ENCODE measurements around the gene SLC8A2. TPM values are rescaled to one million over a fixed set of nuclear protein-coding genes. Genes with fewer than 3 reads are reported as not detected.
A peak's percentile ranks its signal among the peaks of the same experiment; 100 is the strongest.

Gene SLC8A2
- polyA plus RNA-seq, 1 donor (not counting 4 experiments of a cell fraction or from before 2014, with no cell fraction given) = 0.17 TPM

DNA sequence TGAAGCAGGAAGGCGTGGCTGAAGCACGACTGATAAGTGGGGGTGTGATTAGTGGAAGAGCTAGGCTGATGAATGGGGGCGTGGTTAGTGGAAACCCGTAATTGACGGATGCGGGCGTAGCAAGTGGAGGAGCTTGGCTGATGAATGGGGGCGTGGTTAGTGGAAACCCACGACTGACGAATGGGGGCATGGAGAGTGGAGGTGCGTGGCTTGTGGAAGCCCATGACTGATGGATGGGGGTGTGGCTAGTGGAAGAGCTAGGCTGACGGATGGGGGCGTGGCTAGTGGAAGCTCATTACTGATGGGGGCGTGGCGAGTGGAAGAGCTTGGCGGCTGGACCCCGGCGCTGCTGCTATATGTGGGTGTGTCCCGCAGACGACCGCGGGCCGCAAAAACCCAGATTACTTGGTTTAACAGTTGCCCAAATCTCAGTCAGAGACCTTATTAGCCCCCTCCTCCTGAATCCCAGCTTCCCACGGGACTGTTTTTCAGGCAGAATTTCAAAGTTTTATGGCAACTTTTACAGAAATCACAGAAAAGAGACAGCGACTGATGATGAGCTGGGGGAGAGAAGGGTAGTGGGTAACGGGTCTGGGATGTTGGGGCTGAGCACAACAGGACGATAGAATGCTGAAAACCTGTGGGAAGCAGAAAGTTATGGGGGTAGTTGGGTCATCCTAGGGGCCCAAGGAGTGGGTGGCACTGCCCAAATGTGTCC, 43.4 kb downstream of the SLC8A2 start:
- Histone ChIP-seq H3K27me3 (ENCODE audit: control insufficient read depth, extremely low read depth, insufficient read depth, low read length) (peaks cover 20% of the 10 kb centered on the region), H3K9me1 (ENCODE audit: control insufficient read depth, extremely low read depth, insufficient read depth, low read length) (no peaks in the 10 kb centered on the region), H3K4me1 (ENCODE audit: control insufficient read depth, extremely low read depth, insufficient read depth, low read length) (peaks cover 13% of the 10 kb centered on the region), H4K20me1 (ENCODE audit: control insufficient read depth, extremely low read depth, insufficient read depth, low read length) (no peaks in the 10 kb centered on the region), H2AFZ (ENCODE audit: control insufficient read depth, low read length) (peak overlapping the region; percentile 51), H3K4me2 (ENCODE audit: control insufficient read depth, extremely low read depth, insufficient read depth, low read depth, low read length) (peak overlapping the region; percentile 85), H3K36me3 (ENCODE audit: control insufficient read depth in 2 of 2, extremely low read depth in 1 of 2, insufficient read depth in 2 of 2, low read length in 2 of 2) (no peaks in the 10 kb centered on the region), H3K4me3 (ENCODE audit: control insufficient read depth in 2 of 3, extremely low read depth in 1 of 3, insufficient read depth in 2 of 3, low read depth in 1 of 3, low read length in 3 of 3) (peak overlapping the region in 2 of 3 experiments; percentile 49 to 59), H3K27ac (ENCODE audit: control insufficient read depth, insufficient read depth, low read length) (no peak overlapping the region), H3K9ac (ENCODE audit: control insufficient read depth, extremely low read depth, insufficient read depth, low read length) (no peak overlapping the region), H3K79me2 (ENCODE audit: control insufficient read depth, insufficient read depth, low read length) (no peaks in the 10 kb centered on the region), H3K9me3 (ENCODE audit: control insufficient read depth, low read depth, low read length) (no peaks in the 10 kb centered on the region)
- FAIRE-seq (peak; percentile 80), DNase-seq (ENCODE audit: low read depth, low spot score) (peak; percentile 99)
- dilution Hi-C loops (cut with MboI; ENCODE audit: extremely low pct_ligation_motif_present, low sequenced_read_pairs) = no loop called here
- TF ChIP-seq EZH2 (IDR thresholded peaks at IDR 0.05; ENCODE audit: low read length) = no peak
- TF ChIP-seq, protein P1, sequence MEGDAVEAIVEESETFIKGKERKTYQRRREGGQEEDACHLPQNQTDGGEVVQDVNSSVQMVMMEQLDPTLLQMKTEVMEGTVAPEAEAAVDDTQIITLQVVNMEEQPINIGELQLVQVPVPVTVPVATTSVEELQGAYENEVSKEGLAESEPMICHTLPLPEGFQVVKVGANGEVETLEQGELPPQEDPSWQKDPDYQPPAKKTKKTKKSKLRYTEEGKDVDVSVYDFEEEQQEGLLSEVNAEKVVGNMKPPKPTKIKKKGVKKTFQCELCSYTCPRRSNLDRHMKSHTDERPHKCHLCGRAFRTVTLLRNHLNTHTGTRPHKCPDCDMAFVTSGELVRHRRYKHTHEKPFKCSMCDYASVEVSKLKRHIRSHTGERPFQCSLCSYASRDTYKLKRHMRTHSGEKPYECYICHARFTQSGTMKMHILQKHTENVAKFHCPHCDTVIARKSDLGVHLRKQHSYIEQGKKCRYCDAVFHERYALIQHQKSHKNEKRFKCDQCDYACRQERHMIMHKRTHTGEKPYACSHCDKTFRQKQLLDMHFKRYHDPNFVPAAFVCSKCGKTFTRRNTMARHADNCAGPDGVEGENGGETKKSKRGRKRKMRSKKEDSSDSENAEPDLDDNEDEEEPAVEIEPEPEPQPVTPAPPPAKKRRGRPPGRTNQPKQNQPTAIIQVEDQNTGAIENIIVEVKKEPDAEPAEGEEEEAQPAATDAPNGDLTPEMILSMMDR (optimal IDR thresholded peaks at IDR 0.05 in 1 of 3, IDR thresholded peaks at IDR 0.05 in 1 of 3, conservative IDR thresholded peaks at IDR 0.05 in 1 of 3; ENCODE audit: extremely low read depth in 1 of 3, insufficient read depth in 2 of 3, low read length in 3 of 3) = no peak

DNA sequence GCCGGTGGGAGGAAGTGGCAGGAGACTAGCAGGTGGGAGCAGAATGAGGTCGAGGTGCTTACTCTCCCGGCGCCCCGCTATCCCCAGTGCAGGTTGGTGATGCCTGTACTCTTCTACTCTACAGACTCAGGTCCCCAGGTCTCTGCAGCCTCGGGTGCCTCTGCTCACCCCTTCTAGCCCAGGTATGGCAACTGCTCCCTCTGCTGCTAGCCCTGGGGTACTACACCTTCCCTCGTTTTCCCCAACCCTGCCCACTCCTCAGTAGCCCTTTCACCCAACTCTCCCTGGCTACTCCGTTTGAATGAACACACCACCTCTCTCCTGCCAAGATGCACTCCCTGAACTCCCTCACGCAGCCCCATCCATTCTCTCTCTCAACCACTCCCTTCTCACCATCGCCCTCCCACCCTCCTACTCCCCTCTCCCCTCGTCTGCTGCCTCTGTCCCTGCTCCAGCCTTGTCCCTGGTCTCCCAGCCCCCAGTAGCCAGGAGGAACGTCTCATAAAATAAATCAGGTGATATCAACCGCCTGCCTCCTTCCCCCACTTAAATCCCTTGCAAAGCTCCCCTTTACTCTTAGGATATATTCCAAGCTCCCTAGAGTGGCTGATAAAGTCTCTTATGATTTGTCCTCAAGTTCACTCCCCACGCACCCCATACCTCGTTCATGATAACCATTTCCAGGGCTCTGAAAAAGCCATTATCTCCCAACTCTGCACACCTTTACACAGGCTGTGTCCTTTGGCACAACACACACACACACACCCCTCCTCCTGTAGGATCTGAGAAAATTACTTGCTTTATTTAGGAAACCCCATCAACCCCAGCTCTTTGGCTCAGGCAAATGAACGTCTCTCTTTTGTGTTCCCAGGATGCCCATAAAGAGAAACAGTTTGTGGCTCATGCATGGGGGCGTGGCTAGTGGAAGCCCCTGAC, 44.2 kb downstream of the SLC8A2 start:
- peak overlapping the region in 1 of 3 experiments; percentile 59 for H3K4me3 ChIP-seq (ENCODE audit: control insufficient read depth in 2 of 3, extremely low read depth in 1 of 3, insufficient read depth in 2 of 3, low read depth in 1 of 3, low read length in 3 of 3)
- DNase-seq (ENCODE audit: low read depth, low spot score) = no peak
- peak overlapping the region; percentile 85 for H3K4me2 ChIP-seq (ENCODE audit: control insufficient read depth, extremely low read depth, insufficient read depth, low read depth, low read length)
- TF ChIP-seq, protein P1 (optimal IDR thresholded peaks at IDR 0.05 in 1 of 3, IDR thresholded peaks at IDR 0.05 in 1 of 3, conservative IDR thresholded peaks at IDR 0.05 in 1 of 3; ENCODE audit: extremely low read depth in 1 of 3, insufficient read depth in 2 of 3, low read length in 3 of 3) = peak; percentile 96 to 97 (median 97)
- TF ChIP-seq EZH2 (IDR thresholded peaks at IDR 0.05; ENCODE audit: low read length) = no peak
- no peaks in the 10 kb centered on the region for H3K36me3 ChIP-seq (ENCODE audit: control insufficient read depth in 2 of 2, extremely low read depth in 1 of 2, insufficient read depth in 2 of 2, low read length in 2 of 2)
- H3K27me3 ChIP-seq (ENCODE audit: control insufficient read depth, extremely low read depth, insufficient read depth, low read length) = peaks cover 28% of the 10 kb centered on the region
- peak; percentile 67 for FAIRE-seq
- H3K9ac ChIP-seq (ENCODE audit: control insufficient read depth, extremely low read depth, insufficient read depth, low read length) = no peak overlapping the region
- H2AFZ ChIP-seq (ENCODE audit: control insufficient read depth, low read length) = no peak overlapping the region
- H3K79me2 ChIP-seq (ENCODE audit: control insufficient read depth, insufficient read depth, low read length) = no peaks in the 10 kb centered on the region
- no peak overlapping the region for H3K27ac ChIP-seq (ENCODE audit: control insufficient read depth, insufficient read depth, low read length)
- H4K20me1 ChIP-seq (ENCODE audit: control insufficient read depth, extremely low read depth, insufficient read depth, low read length) = no peaks in the 10 kb centered on the region
- dilution Hi-C loops (cut with MboI; ENCODE audit: extremely low pct_ligation_motif_present, low sequenced_read_pairs) = no loop called here
- H3K9me1 ChIP-seq (ENCODE audit: control insufficient read depth, extremely low read depth, insufficient read depth, low read length) = no peaks in the 10 kb centered on the region
- H3K9me3 ChIP-seq (ENCODE audit: control insufficient read depth, low read depth, low read length) = no peaks in the 10 kb centered on the region
- peaks cover 13% of the 10 kb centered on the region for H3K4me1 ChIP-seq (ENCODE audit: control insufficient read depth, extremely low read depth, insufficient read depth, low read length)
